Measurements from ENCODE around the gene NPTXR. TPM values are rescaled to one million over a fixed set of nuclear protein-coding genes. Genes with fewer than 3 reads are reported as not detected.

The NPTXR gene
- total RNA-seq, 1 donor = 0.86 TPM

DNA sequence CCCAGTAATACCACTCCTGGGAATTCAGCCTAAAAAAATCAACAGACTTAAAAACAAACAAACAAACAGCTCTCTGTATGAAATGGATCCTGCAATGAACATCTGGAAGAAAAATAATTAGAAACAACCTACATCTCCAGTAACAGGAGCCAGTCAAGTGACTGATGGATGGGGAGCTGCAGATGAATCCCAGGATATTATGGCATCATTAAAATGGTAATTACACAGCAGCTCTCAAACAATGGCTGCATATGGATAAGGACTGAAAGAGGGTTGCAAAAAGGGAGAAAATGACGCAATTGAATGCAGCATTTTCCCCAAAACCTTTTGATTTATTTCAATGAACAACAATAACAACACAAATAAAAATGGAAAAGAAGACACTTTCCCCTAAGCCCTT lies 4.1 kb downstream of the NPTXR start:
- TF ChIP-seq, protein P1, sequence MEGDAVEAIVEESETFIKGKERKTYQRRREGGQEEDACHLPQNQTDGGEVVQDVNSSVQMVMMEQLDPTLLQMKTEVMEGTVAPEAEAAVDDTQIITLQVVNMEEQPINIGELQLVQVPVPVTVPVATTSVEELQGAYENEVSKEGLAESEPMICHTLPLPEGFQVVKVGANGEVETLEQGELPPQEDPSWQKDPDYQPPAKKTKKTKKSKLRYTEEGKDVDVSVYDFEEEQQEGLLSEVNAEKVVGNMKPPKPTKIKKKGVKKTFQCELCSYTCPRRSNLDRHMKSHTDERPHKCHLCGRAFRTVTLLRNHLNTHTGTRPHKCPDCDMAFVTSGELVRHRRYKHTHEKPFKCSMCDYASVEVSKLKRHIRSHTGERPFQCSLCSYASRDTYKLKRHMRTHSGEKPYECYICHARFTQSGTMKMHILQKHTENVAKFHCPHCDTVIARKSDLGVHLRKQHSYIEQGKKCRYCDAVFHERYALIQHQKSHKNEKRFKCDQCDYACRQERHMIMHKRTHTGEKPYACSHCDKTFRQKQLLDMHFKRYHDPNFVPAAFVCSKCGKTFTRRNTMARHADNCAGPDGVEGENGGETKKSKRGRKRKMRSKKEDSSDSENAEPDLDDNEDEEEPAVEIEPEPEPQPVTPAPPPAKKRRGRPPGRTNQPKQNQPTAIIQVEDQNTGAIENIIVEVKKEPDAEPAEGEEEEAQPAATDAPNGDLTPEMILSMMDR (IDR thresholded peaks at IDR 0.05; ENCODE audit: insufficient read depth, low read depth, low read length) = no peak
- no peak for DNase-seq (ENCODE audit: low read depth)
- H3K4me3 ChIP-seq (ENCODE audit: low read depth, low read length) = no peak overlapping the region

DNA sequence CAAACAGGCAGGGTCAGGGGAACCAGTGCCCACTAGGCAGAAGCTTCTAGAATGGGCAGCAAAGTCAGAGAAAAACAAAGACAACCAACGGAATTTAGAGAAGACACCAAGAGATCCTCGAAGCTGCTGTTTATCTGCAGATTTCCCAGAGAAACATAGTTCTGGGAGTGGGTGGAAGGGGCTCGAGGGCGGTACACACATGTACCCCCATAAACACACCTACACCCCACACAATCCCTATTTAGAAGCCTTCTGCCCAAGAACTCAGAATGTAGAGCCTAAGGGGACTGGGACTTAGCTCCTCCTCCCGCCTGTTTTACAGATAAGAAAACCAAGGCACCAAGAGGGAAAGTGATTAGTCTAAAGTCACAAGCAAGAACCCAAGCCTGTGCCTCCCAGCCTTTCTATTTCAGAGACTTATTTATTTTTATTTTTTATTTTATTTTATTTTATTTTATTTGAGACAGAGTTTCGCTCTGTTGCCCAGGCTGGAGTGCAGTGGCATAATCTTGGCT lies 6.4 kb downstream of the NPTXR start:
- no peak for DNase-seq (ENCODE audit: low read depth)
- TF ChIP-seq, protein P1 (IDR thresholded peaks at IDR 0.05; ENCODE audit: insufficient read depth, low read depth, low read length) = no peak

DNA sequence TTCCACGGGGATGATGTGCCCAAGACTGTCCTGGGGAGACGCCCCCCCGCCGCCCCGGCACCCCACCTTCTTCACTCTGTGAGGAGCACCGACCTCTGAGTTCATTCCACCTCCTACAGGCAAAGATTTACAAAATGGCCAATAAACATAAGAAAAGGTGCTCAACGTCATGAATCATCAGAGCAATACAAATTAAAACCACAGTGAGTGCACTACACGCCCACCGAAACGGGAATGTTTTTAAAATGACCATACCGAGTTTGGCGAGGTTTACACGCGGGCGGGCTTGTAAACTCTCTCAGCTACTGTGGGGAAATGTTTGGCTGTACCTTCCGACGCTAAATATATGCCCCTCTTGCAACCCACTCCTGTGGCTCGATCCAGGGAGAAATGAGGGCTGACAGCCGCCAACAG lies 7.9 kb downstream of the NPTXR start:
- peak; percentile 26 for DNase-seq (ENCODE audit: low read depth)
- H3K4me3 ChIP-seq (ENCODE audit: low read depth, low read length) = no peak overlapping the region
- TF ChIP-seq, protein P1 (IDR thresholded peaks at IDR 0.05; ENCODE audit: insufficient read depth, low read depth, low read length) = no peak

More for the DNA sequence above, 6.4 kb downstream of the NPTXR start:
- no peak overlapping the region for H3K4me3 ChIP-seq (ENCODE audit: low read depth, low read length)

DNA sequence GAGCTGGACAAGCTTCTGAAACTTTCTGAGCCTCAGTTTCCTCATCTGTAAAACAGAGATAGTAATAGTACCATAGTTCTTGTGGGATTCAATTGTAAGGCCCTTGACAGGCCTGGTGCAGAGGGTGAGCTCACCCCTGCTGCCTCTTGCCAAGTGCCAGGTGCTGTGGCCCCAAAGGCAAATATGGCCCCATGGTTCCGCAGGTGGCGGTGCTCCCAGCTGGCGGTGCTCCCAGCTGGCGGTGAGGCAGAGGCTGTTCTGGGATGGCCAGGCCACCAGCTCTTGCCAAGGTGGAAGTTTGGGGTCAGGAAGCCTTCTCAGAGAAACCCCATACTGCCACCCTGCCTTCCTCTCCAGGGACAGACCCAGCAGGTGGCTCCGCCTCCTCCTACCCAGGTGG lies 8.8 kb downstream of the NPTXR start:
- TF ChIP-seq, protein P1 (IDR thresholded peaks at IDR 0.05; ENCODE audit: insufficient read depth, low read depth, low read length) = no peak
- no peak overlapping the region for H3K4me3 ChIP-seq (ENCODE audit: low read depth, low read length)
- DNase-seq (ENCODE audit: low read depth) = no peak

DNA sequence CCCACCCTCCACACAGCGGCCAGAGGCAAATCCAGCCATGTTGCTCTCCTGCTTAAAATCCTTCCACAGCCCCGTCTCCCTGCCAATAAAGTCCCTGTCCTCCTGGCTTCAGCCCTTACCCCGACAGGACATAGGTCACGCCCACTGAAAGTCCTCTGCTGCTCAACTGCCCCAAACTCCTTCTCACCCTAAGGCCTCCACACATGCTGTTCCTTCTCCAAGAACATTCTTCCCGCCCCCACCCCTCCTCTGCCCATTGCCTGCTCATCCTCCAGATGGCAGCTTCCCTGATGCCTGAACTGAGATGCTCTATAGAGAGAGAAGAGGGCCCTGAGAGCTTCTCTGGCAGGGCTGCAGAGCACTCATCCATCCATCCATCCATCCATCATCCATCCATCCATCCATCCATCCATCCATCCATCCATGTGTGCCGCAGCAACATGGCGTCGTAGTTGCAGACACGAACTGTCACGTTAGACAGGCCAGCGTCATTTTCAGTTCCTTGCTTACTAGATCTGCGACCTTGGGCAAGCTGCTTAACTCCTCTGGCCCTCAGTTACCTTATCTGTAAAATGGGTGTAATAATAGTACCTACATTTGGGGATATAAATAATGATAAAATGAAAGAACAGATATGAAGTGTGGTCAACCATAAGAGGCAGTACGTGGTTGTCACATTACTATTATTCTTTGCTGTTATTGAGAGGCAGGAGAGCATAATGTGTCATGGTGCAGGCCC lies 9.4 kb downstream of the NPTXR start:
- TF ChIP-seq, protein P1 (IDR thresholded peaks at IDR 0.05; ENCODE audit: insufficient read depth, low read depth, low read length) = no peak
- DNase-seq (ENCODE audit: low read depth) = no peak

DNA sequence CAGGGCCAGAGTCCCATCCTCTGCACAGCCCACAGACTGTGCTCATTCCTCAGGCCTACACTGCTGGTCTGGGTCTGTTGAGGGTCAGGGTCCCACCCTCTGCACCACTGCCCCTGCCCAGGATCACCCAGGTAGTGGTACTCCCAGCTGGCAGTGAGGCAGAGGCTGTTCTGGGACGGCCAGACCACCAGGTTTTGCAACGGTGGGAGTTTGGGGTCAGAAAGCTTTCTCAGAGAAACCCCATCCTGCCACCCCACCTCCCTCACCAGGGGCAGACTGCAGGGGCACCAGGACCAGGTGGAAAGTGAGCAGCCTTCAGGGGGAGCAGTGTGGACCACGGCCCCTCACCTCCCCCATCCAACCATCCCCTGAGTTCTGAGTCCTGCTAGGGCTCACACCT lies 10.8 kb downstream of the NPTXR start:
- DNase-seq (ENCODE audit: low read depth) = no peak
- TF ChIP-seq, protein P1 (IDR thresholded peaks at IDR 0.05; ENCODE audit: insufficient read depth, low read depth, low read length) = no peak
- H3K4me3 ChIP-seq (ENCODE audit: low read depth, low read length) = no peak overlapping the region

More for the DNA sequence above, 9.4 kb downstream of the NPTXR start:
- H3K4me3 ChIP-seq (ENCODE audit: low read depth, low read length) = no peak overlapping the region
